ENCODE measurements around the gene INSR.

Gene INSR

DNA sequence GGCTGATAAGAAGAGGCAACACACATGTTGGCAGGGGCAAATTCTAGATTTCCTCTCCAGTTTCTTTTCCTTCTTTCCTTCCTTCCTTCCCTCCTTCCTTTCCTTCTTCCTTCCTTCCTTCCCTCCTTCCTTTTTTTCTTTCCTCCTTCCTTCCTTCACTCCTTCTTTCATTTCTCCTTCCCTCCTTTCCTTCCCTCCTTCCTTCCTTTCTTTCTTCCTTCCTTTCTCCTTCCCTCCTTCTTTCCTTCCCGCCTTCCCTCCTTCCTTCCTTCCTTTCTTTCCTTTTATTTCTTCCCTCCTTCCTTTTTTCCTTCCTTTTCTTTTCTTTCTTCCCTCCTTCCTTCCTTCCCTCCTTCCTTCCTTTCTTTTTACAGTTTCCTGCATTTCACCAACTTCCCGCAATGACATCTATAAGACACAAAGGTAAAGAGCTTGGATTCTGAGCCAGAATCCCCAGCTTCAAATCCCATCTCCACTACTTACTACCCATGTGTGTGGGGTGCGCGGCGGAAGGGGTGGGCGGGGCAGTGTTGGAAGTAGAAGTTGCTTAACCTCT, 35.3 kb downstream of the INSR start:
- TF ChIP-seq REST (IDR thresholded peaks at IDR 0.05; ENCODE audit: low read depth) (no peak), CREB1 (IDR thresholded peaks at IDR 0.05; ENCODE audit: low read depth) (no peak), MAX (IDR thresholded peaks at IDR 0.05) (no peak), NFIC (IDR thresholded peaks at IDR 0.05) (no peak), TEAD4 (IDR thresholded peaks at IDR 0.05) (no peak), FOXM1 (IDR thresholded peaks at IDR 0.05; ENCODE audit: borderline replicate concordance, low read depth) (no peak), EGR1 (IDR thresholded peaks at IDR 0.05) (no peak), TCF12 (IDR thresholded peaks at IDR 0.05; ENCODE audit: low read depth) (no peak), ZBTB7A (IDR thresholded peaks at IDR 0.05; ENCODE audit: low read depth) (no peak), EP300 (IDR thresholded peaks at IDR 0.05; ENCODE audit: borderline replicate concordance) (no peak), USF1 (IDR thresholded peaks at IDR 0.05) (no peak), YY1 (IDR thresholded peaks at IDR 0.05; ENCODE audit: low read depth) (no peak), RAD21 (IDR thresholded peaks at IDR 0.05; ENCODE audit: low read depth) (no peak), CEBPB (IDR thresholded peaks at IDR 0.05) (no peak), TAF1 (IDR thresholded peaks at IDR 0.05; ENCODE audit: low read depth) (no peak)

GRCh38 chr19:7258041-7258839, 36.0 kb downstream of the INSR start:
- TF ChIP-seq EGR1 (IDR thresholded peaks at IDR 0.05) (no peak), REST (IDR thresholded peaks at IDR 0.05; ENCODE audit: low read depth) (no peak)

DNA sequence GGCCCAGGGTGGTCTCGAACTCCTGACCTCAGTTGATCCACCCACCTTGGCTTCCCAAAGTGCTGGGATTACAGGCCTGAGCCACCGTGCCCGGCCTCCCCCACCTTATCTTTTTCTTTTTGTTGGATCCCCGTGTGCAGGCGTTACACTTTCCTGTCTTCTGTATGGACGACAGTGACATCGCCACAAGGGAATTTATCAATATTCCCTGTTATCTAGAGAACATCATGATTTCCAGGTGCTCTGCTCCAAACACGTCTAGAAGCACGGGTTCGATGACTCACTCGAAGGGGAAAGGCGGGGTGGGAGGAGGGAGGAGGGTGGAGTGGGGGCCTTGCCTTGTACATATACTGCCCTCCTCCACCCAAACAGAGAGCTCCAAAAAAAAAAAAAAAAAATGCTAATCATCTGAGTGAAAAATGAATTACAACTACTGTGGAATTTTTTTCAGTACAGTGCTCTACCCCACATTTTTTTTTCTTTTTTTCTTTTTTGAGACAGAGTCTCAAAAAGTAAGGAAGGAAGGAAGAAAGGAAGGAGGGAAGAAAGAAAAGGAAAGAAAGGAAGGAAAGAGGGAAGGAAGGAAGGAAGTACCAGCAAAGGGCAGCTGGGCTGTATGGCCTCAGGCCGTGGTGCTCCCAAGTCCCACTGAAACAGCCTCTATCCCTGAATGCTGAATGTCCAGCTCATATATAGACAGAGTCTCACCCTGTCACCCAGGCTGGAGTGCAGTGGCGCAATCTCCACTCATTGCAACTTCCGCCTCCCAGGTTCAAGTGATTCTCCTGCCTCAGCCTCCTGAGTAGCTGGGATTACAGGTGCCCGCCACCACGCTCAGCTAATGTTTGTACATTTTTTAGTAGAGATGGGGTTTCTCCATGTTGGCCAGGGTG, 36.8 kb downstream of the INSR start:
- TF ChIP-seq NFIC (IDR thresholded peaks at IDR 0.05) (no peak), EGR1 (IDR thresholded peaks at IDR 0.05) (no peak), TAF1 (IDR thresholded peaks at IDR 0.05; ENCODE audit: low read depth) (no peak), CEBPB (IDR thresholded peaks at IDR 0.05) (no peak), ZBTB7A (IDR thresholded peaks at IDR 0.05; ENCODE audit: low read depth) (no peak), CREB1 (IDR thresholded peaks at IDR 0.05; ENCODE audit: low read depth) (no peak), TCF12 (IDR thresholded peaks at IDR 0.05; ENCODE audit: low read depth) (no peak), MAX (IDR thresholded peaks at IDR 0.05) (no peak), FOXM1 (IDR thresholded peaks at IDR 0.05; ENCODE audit: borderline replicate concordance, low read depth) (no peak)

DNA sequence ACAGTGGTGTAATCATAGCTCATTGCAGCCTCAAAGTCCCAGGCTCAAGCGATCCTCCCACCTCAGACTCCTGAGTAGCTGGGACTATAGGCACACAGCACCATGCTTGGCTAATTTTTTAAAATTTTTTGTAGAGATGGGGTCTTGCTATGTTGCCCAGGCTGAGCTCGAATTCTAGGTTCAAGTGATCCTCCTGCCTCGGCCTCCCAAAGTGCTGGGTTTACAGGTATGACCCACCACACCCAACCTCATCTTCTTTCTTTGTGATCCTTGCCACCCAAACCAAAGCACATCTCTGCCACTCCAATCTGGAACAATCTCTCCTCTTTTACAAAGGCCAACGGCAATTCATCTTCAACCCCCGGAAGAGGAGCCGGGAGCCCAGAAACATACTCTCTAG, 38.6 kb downstream of the INSR start:
- no peak for TF ChIP-seq CEBPB (IDR thresholded peaks at IDR 0.05)
- no peak for TF ChIP-seq NFIC (IDR thresholded peaks at IDR 0.05)
- no peak for TF ChIP-seq RAD21 (IDR thresholded peaks at IDR 0.05; ENCODE audit: low read depth)

DNA sequence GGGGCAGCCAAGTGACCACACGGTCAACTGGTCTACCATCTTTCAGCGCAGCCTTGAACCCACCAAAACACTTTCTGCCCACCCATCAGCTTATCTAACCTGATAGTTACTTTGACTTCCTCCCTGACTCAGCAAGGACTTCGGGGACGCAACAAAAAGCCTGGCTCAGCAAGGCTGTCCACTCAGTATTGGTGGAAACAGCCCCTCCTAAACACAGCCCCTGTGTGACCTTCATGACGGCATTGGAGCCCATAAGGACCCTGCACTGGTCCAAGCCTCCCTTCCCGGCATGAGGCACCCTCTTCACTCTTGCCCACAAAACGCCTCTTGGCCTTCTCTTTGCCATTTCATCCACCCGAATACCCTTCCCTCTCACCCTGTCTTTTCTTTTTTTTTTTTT, 39.1 kb downstream of the INSR start:
- no peak for TF ChIP-seq EP300 (IDR thresholded peaks at IDR 0.05; ENCODE audit: borderline replicate concordance)
- TF ChIP-seq CREB1 (IDR thresholded peaks at IDR 0.05; ENCODE audit: low read depth), result no peak
- TF ChIP-seq MAX (IDR thresholded peaks at IDR 0.05), result no peak
- no peak for TF ChIP-seq TEAD4 (IDR thresholded peaks at IDR 0.05)
- TF ChIP-seq TAF1 (IDR thresholded peaks at IDR 0.05; ENCODE audit: low read depth), result no peak
- TF ChIP-seq YY1 (IDR thresholded peaks at IDR 0.05; ENCODE audit: low read depth), result no peak
- no peak for TF ChIP-seq RAD21 (IDR thresholded peaks at IDR 0.05; ENCODE audit: low read depth)
- TF ChIP-seq EGR1 (IDR thresholded peaks at IDR 0.05), result no peak
- no peak for TF ChIP-seq NFIC (IDR thresholded peaks at IDR 0.05)
- TF ChIP-seq USF1 (IDR thresholded peaks at IDR 0.05), result no peak
- no peak for TF ChIP-seq TCF12 (IDR thresholded peaks at IDR 0.05; ENCODE audit: low read depth)
- TF ChIP-seq ZBTB7A (IDR thresholded peaks at IDR 0.05; ENCODE audit: low read depth), result no peak
- TF ChIP-seq REST (IDR thresholded peaks at IDR 0.05; ENCODE audit: low read depth), result no peak

All from Ishikawa (cell line).